GM19240 (cell line): ENCODE data around the gene MMP14.
"Not testable (repeated sequence)": the region's sequence is repeated elsewhere in the genome, so short reads cannot be mapped to it uniquely, and the experiment has no call there.

ENCODE experiments used
- DNase-seq: peaks from one replicate; pipeline ENCODE4 v3.0.0; 2011; ENCODE audit warnings: low spot score; ENCODE audit not compliant: insufficient read length

The MMP14 gene

GRCh38 chr14:22860377-22860776 lies 24.0 kb downstream of the MMP14 start:
- not testable (repeated sequence) for DNase-seq

GRCh38 chr14:22861651-22862050 lies 25.3 kb downstream of the MMP14 start:
- no peak for DNase-seq

DNA sequence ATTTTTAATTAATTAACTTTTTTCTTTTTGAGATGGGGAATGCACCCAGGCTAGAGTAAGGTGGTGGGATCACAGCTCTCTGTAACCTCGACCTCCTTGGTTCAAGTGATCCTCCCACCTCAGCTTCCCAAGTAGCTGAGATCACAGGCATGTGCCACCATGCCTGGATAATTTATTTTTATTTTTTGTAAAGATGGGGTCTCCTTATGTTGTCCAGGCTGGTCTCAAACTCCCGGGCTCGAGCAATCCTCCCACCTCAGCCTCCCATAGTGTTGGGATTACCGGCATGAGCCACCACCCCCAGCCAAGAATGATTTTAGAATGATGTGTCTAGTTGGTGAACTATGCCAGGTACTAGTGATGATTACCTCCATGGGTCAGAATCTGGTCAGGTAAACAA lies 28.6 kb downstream of the MMP14 start:
- no peak for DNase-seq

DNA sequence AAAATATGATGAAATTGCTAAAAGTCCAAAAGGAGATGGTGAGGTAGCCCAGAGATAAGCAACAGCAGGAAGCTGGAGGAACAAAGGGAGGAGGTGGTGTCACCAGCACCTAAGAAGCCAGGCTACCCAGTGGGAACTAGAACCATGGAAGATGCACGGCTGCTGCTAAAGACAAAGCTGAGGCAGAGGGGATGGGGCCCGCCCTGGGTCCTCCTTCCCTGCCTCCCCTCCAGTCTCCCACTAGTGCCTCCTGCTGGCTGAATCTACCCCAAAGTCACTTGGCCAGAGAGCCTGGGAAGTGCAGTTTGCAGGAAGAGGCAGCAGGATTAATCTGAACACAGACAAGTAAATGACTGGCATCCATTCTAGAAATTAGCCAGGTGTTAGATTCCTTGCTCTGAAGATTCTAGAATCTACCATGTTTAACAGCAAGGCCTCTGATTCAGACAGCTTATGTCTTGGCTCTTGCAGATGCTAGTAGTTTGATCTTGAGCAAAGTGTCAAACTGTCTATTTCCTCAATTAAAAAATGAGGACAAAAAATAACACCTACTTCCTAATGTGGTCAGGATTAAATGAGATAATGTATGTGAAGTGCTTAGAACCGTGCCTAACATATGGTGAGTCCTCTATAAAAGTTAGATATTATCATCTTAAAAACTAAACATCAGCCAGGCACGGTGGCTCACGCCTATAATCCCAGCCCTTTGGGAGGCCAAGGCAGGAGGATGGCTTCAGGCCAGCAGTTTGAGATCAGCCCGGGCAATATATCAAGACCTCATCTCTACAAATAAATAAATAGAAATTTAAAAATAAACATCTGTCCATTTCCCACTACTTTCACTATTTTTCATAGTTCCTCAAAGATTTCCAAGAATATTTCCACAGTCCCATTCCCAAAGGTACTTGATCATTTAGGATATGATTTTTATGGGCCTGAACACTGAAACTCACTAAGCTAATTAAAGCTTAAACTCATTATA lies 29.3 kb downstream of the MMP14 start:
- no peak for DNase-seq

GRCh38 chr14:22866874-22867273 lies 30.5 kb downstream of the MMP14 start:
- DNase-seq = no peak

DNA sequence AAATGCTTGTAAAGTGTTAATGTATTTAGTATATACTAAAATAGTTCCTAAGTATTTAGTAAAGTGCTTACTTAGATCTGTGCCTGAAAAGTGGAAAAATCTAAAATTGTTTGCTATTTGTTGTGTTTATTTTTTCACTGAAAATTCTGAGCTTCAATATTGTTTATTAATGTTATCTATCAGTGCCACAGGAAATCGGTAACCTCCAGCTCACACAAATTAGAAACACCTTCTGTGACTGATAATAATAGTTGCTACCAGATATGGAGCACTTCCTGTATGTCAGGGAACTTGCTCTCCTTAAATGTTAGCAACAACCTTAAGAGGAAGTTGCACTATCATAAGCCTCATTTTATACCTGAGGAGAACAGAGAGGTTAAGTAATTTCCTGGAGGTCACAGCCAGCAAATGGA lies 34.4 kb downstream of the MMP14 start:
- no peak for DNase-seq

- peak; percentile 71 for DNase-seq
Observed at GRCh38 chr14:22871224-22872032, 35.0 kb downstream of the MMP14 start, which contains the start of gene LRP10. Gene LRP10, plus strand, starts transcription at chr14:22871740. Its CDS starts 564 bp downstream, at chr14:22872304.

GRCh38 chr14:22872033-22872832 lies 35.8 kb downstream of the MMP14 start:
- DNase-seq = peak; percentile 78

- DNase-seq = no peak
Observed at GRCh38 chr14:22872833-22873520, 36.6 kb downstream of the MMP14 start.

DNA sequence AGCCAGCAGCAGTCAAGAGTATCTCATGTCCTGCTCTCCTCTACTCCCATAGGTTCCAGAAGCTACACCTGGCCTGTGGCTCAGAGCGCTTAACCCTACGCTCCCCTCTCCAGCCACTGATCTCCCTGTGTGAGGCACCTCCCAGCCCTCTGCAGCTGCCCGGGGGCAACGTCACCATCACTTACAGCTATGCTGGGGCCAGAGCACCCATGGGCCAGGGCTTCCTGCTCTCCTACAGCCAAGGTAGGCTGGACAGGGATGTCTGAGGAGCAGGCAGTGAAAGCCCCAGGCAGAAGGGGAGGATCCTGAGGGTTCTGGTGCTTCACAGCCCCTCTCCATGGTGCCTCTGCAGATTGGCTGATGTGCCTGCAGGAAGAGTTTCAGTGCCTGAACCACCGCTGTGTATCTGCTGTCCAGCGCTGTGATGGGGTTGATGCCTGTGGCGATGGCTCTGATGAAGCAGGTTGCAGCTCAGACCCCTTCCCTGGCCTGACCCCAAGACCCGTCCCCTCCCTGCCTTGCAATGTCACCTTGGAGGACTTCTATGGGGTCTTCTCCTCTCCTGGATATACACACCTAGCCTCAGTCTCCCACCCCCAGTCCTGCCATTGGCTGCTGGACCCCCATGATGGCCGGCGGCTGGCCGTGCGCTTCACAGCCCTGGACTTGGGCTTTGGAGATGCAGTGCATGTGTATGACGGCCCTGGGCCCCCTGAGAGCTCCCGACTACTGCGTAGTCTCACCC lies 38.8 kb downstream of the MMP14 start:
- no peak for DNase-seq

- no peak for DNase-seq
Observed at GRCh38 chr14:22875748-22876319, 39.4 kb downstream of the MMP14 start.

- no peak for DNase-seq
Observed at GRCh38 chr14:22877000-22877501, 40.7 kb downstream of the MMP14 start.

- no peak for DNase-seq
Observed at GRCh38 chr14:22878271-22879246, 42.2 kb downstream of the MMP14 start.

DNA sequence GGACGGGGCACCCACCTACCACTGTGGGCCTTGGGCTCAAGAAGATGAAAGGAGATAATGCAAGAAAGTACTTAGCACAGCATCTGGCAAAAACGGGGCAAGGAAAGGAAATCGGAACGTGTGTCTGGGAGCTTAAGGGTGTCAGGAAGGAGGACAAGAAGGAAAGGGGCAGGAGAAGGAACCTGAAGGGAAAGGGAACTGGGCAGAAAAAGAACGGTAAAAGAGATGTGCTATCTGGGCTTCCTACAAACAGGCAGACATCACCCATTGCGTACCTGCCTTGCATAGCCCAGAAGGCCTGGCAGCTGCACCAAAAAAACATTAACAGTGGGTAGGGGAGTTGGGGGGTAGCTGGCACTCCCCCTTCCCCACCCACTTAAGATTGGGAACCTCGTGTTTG lies 45.7 kb downstream of the MMP14 start:
- no peak for DNase-seq

- no peak for DNase-seq
Observed at GRCh38 chr14:22882529-22883172, 46.3 kb downstream of the MMP14 start.

DNA sequence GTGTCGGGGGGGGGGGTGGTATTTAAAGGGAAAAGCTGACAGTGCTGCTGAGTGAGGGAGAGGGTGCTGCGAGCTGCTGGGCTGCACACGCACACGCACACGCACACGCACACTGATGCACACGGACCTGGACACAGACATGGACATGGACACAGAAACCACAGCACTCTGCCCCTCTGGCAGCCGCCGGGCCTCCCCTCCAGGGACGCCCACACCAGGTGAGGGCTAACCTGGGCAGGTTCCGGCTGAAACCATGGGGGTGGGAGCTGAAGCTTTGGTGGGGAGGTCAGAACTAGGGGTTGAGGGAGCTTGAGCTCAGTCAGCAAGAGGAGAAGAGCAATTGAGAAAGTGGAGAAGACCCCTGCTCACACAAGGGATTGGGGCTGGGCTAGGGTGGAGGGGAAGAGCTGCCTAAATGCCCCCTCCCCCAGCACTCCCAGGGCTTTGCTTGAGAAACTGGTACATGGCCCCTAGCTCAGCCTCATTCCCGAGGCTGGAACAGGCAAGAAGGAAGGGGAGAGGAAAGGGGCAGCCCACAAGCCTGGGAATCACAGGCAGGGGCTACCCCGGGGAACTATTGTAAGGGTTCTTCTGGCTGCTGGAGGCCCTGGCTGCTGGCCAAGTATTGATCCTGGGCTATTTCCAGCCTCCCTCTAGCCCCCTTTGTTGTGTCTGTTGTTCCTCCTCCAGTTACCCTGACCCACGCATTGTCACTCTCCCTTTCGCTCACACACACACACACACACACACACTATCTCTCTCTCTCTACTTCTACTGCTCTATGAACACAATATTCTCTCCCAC lies 47.0 kb downstream of the MMP14 start, which contains the start of gene REM2:
Gene REM2, plus strand, starts transcription at position 50 of the 804 bp plus-strand sequence. Its CDS starts 66 bp downstream, at position 116.
- no peak for DNase-seq
